Stimulated activated CD4-positive, alpha-beta T cell treated with anti-CD3 and anti-CD28 coated beads, Interleukin-2, amount 100 ng/mL, for 4 hours (primary cell): ENCODE results near the gene PARD3.

Experiments used
- DNase-seq: peaks from one replicate; pipeline ENCODE4 v3.0.0-alpha.2; 2020; ENCODE audit warnings: low read depth

The PARD3 gene

DNA sequence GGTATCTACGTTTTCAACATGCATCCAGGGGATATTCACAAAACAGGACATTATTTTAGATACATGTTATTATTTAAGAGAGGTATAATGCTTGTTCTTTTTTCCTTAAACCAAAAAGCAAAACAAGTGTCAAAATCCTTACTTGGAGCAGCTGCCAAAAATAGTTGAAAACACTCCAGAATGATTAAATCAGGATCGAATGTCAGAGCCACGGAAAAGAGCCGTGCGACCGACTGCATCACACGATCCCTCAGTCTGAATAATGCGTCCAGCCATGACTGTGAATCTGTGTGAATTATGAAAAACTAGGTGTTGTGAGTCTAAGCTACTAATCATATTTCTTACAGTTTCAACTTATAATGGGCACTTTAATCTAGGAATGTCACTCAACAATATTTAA is 126.0 kb downstream of the PARD3 start:
- no peak for DNase-seq

- no peak for DNase-seq
Measured at GRCh38 chr10:34687434-34688210, 127.5 kb downstream of the PARD3 start.

DNA sequence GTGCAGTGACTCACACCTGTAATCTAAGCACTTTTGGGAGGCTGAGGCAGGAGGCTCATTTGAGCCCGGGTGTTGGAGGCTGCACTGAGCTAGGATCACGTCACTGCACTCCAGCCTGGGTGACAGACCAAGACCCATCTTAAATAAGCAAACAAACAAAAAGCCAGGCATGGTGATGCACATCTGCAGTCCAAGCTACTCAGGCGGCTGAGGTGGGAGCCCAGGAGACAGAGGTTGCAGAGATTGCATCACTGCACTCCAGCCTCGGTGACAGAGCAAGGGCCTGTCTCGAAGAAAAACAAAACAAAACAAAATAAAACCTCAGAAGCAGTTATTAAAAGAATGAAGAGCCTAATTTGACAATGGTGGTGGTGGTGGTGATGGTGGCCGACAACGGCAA is 132.5 kb downstream of the PARD3 start:
- DNase-seq, result no peak

DNA sequence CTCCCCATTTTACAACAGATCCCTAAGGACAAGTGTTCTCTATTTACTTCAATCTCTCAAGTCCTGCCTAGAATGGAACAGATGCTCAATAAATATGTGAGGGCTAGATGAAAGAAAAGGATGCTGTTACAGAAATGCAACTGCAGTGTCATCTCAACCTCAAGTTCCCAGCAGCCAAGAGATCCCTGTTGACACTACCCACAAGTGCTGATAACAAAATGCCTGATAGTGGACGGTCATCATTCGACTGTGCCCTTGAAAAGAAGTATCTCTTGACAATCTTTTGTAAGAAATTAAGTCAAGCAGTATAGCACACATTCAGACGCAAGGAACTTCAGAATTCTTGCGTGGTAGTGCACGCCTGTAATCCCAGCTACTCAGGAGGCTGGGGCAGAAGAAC is 133.2 kb downstream of the PARD3 start:
- no peak for DNase-seq

- no peak for DNase-seq
Measured at GRCh38 chr10:34679177-34679576, 135.9 kb downstream of the PARD3 start.

DNA sequence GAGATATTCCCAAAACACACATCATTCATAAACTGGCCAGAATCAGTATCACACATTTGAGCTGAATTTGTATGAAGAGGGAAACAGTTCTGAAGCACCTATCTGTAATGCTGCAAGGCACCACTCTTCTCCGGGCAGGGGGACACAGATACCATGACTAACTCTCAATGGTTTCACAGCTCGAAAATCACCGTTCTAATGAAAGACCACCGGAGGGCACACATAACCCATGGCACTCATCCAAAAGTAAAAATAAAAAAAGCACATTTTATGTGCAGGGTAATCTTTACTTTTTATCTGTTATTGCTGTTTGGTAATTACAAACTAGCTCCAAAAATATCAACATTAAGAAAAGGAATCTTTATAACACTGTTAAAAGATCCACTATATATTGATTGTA is 137.5 kb downstream of the PARD3 start:
- DNase-seq, result no peak

DNA sequence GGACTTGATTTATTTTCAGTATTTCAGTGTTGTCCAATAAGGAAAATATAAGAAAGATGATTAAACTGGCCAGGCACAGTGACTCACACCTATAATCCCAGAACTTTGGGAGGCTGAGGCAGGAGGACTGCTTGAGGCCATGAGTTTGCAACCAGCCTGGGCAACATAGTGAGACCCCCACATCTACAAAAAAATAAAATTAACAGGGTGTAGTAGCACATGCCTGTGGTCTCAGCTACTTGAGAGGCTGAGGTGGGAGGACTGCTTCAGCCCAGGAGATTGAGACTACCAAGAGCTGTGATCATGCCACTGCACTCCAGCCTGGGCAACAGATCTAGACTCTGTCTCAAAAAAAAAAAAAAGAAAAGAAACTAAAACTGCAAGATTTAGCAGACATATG is 138.0 kb downstream of the PARD3 start:
- DNase-seq, result no peak

- no peak for DNase-seq
Measured at GRCh38 chr10:34674176-34674575, 140.9 kb downstream of the PARD3 start.

DNA sequence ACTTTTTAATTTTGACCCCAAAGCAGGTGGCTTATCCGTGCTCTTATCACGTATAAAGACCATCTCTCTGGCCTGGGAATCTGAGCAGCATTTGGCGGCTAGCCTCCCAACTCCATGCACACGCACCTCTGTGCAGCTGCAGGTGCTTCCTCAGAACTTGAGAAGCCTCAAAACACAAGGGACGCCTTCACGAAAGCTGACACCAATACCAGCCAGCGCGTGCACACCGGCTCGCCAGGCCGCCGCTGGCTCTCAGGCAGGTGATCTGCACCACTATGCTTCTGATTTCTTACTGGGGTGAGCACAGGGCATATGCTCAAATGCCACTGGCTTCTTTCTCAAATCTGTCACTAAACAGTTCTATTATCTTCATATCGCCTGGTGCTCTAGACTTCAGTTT is 145.0 kb downstream of the PARD3 start:
- DNase-seq, result no peak

GRCh38 chr10:34669079-34669478 is 146.0 kb downstream of the PARD3 start:
- DNase-seq, result no peak

DNA sequence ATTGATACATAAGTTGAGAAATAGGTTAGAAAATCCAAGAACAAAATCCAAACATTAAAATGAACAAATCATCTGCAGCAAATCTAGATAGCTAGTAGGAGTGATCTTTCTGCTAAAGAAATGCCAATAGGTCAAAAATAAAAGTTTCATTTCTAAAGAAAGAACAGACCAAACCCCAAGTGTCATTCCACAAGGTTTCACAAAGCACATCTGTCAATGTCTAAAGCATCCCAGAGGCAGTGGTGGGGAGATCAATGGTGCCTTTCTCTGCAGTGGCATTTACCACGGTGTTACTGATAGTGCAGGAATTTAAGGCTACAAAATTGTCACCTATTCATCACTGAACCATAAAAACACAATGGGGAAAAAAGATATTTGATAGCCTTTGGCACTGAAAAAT is 147.9 kb downstream of the PARD3 start:
- no peak for DNase-seq

DNA sequence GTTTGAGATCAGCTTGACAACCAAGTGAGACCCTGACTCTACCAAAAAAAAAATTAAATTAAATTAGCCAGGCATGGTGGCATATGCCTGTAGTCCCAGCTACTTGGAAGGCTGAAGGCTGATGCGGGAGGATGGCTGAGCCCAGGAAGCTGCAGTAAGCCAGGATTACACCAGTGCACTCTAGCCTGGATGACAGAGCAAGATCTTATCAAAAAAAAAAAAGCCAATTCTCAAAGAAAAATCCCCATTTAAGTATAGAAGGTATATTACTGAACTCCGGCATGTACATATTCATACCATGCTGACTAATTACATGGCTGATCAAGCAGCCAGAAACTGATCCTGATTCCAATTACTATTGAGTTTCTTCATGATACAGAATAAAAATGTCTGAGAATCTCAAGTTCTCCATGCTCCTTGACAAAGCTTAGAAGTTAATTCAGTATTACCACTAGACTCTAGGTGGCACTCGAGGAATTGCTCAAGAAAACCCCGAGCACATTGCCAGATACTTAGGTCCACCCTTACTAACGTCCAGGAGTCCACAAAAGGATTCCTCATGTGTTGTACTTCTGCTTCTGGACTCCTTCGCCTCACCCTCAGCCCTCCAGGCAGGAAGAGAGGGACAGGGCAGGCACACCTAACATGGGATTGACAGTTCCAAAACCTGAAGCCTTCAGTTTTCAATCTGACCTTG is 148.9 kb downstream of the PARD3 start:
- DNase-seq, result no peak

DNA sequence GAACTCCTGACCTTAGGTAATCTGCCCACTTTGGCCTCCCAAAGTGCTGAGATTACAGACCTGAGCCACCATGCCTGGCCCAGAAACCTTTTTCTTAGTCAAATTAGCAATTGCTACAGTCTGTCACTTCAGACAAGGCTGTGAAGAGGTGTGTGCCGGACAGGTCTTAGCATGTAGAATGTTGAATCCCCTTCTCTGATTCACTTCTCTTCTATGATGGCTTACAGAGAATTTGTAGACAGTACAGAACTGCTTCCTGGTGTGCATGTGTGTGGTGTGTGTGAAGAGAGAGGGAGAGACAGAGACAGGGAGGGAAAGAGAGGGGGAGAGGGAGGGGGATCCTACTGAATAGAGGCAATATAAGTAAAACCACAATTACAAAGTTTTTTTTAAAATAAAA is 150.4 kb downstream of the PARD3 start:
- DNase-seq, result no peak

DNA sequence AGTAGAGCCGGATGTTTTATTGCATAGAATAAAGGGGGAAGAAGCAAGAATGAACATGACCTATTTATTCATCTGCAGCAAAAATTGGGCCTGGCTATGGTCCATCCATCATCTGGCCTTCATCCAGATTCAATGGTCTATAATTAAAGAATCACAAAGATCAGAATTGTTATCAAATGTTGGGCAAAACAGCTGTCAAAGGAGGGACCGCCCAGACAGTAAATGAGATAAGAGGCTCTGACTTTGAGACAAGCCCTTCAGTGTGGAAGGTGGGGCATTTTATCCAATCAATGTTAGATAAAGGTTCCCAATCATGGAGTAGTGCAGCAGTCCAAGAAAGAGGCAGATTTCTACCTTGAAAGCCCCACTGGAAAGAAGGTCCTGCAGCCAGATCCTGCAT is 153.5 kb downstream of the PARD3 start:
- no peak for DNase-seq

- DNase-seq, result no peak
Measured at GRCh38 chr10:34658934-34659333, 156.2 kb downstream of the PARD3 start.

GRCh38 chr10:34656661-34657060 is 158.4 kb downstream of the PARD3 start:
- no peak for DNase-seq

DNA sequence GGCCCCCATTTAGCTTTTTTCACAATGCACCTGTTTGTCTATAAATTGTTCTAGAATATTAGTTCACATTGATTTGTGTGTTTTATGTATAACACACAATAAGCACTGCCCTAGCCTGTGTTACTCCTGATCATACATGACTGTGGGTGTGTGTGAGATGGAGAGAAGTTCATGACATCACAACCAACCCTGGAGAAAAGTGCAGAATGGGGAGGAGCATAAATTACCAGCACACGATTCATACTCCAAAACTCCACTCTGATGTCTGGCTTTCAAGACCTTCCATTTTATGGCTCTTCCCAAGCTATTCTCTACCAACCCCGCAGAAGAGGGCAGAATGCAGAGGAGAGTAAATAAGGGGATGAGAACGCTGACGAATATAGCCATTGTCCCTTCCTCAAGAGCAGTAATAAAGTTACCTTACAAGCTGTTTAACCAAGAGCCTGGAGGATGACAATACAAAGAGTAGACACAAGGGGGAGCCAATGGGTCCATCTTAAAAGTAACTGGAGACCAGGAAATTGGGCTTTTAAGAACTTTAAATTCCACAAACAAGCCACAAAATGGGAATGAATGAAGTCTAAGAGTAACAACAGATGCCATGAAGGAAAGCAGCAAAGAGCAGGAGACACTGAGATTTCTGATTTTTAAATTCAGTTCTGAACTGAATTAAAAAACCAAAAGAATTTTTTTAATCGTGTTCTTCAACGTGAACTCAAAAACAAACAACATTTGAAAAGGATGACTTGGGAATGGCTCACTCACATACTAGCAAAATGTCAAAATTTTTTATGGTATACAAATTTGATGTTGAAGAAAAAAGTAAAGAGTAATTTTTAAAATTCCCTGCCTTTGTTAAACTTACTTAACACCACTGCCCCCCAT is 159.6 kb downstream of the PARD3 start:
- DNase-seq, result no peak

GRCh38 chr10:34654211-34654610 is 160.9 kb downstream of the PARD3 start:
- DNase-seq, result no peak

DNA sequence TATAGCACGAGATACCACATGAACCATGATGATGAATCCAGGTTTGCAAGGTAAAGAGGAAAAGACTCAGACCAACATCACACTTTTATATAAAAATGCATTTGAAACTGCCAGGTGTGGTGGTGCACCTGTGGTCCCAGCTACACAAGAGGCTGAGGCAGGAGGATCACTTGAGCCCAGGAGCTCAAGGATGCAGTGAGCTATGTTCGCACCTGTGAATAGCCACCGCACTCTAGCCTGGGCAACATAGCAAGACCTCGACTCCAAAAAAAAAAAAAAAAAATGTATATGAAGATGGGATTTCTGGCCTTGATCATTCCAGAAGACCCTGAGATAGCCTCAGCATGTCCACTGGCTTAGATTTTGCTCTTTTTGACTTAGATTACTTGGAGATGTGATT is 161.6 kb downstream of the PARD3 start:
- DNase-seq, result no peak

DNA sequence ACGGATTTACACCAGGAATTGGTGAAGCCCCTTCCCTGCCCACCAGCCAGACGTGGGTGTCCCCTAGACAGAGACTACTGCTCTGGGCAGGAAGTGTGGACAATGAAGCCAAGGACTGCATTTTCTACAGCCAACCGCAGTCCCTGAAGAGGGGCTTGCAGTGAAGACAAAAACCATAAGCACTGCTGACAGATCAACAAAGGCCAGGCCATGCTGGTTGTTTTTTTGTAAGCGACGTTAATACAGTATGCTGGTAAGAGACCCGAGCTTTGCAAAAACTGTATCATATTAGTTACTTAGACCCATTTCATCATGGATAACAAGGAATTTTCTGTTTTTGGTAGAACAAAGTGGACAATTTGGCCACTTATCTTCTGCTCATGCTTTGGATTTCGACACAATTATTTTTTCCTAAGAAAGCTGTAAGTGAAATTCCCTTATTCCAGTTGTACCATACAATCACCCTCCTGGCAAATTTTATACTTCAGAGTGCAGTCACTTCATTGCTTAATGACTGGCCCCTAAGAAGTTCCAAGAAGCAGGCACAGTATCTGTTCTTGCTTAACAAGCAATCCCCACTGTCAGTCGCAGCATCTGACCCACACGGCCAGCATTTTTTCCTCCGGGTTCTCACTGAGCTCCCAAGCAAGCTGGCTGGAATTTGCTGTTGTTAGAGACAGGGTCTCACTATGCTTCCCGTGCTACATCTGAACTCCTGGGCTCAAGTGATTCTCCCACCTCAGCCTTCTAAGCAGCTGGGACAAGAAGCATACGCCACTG is 163.5 kb downstream of the PARD3 start:
- no peak for DNase-seq

- DNase-seq, result no peak
Measured at GRCh38 chr10:34650156-34650555, 164.9 kb downstream of the PARD3 start.

DNA sequence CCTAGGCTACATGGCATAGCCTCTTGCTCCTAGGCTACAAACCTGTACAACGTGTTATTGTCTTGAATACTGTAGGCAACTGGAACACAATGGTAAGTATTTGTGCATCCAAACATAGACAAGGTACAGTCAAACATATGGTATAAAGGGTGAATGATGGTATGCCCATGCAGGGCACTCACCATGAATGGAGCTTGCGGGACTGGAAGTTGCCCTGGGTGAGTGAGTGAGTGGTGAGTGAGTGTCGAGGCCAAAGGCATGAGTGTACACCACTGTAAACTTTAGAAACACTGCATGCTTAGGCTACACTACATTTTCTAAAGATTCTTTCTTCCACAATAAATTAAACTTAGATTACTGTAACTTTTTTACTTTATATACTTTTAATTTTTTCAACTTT is 165.7 kb downstream of the PARD3 start:
- no peak for DNase-seq
